Endothelial cell of umbilical vein (primary cell): Measurements from ENCODE around the gene WDFY2. TPM values are rescaled to one million over a fixed set of nuclear protein-coding genes. Genes with fewer than 3 reads are reported as not detected.

ENCODE experiments used
- BruUV-seq: library from RNA; stranded (reverse); fragments of 400-500 nt; replicated peaks from 2 replicates; lab custom pipeline; 2021; lab: Mats Ljungman, UMichigan
- CTCF ChIA-PET: fragments of 300-600, 350-600 bp; sonication (Branson Sonifier 250); formaldehyde crosslinking; loops from one replicate; lab custom pipeline; 2021; ENCODE audit warnings: antibody characterized with exemption, inconsistent platforms; lab: Charles Lee
- POLR2A ChIA-PET: fragments of 300-600, 350-600 bp; sonication (Branson Sonifier 250); formaldehyde crosslinking; loops from one replicate; lab custom pipeline; 2021; ENCODE audit warnings: antibody characterized with exemption, inconsistent platforms; lab: Charles Lee
- DNase-seq: peaks from one replicate; pipeline ENCODE4 v3.0.0-alpha.2; 2011; ENCODE audit warnings: low read depth, low spot score
- FAIRE-seq: peaks from 2 replicates; lab custom pipeline; 2011; peaks lifted over from hg19 to GRCh38; lab: Jason Lieb, UNC
- H2AFZ ChIP-seq: 2 replicates; pipeline ENCODE4 v1.6.0; 2012; ENCODE audit warnings: low read depth, low read length, control low read depth, inconsistent platforms
- H3K27ac ChIP-seq: 2 replicates; pipeline ENCODE4 v1.5.1; 2011; ENCODE audit warnings: low read depth, mild to moderate bottlenecking, control low read depth, low read length, moderate library complexity; ENCODE audit not compliant: insufficient read depth
- H3K27me3 ChIP-seq, 2 experiments: 2 replicates each; pipeline versions ENCODE4 v1.6.0 to v1.6.1; 2011; ENCODE audit warnings: low read length in 2 of 2, mixed read lengths in 1 of 2; ENCODE audit not compliant: control insufficient read depth in 2 of 2, insufficient read depth in 2 of 2
- H3K36me3 ChIP-seq, 2 experiments: 2 replicates in 1 of 2; 3 replicates in 1 of 2; pipeline ENCODE4 v1.5.1; 2011; ENCODE audit warnings: low read length in 2 of 2, mild to moderate bottlenecking in 1 of 2, moderate library complexity in 1 of 2; ENCODE audit not compliant: control insufficient read depth in 2 of 2, insufficient read depth in 2 of 2; ENCODE audit errors: extremely low read depth in 1 of 2
- H3K4me1 ChIP-seq: 3 replicates; pipeline ENCODE4 v1.5.1; 2011; ENCODE audit warnings: mild to moderate bottlenecking, low read length; ENCODE audit not compliant: control insufficient read depth, insufficient read depth; ENCODE audit errors: extremely low read depth
- H3K4me2 ChIP-seq: 2 replicates; pipeline ENCODE4 v1.6.1; 2011; ENCODE audit warnings: low read length, control low read depth, mixed read lengths; ENCODE audit not compliant: insufficient read depth
- H3K4me3 ChIP-seq, 3 experiments: fragments of 200-600 bp in 1 of 3; sonication (generic), shearing (Covaris generic) in 1 of 3; replicated peaks in 1 of 3; 2 replicates each; pipeline ENCODE4 v1.5.1; 2011 to 2016; ENCODE audit warnings: control low read depth in 3 of 3, low read length in 3 of 3, mild to moderate bottlenecking in 2 of 3, inconsistent platforms in 1 of 3, low read depth in 1 of 3, moderate library complexity in 1 of 3; ENCODE audit not compliant: insufficient read depth in 1 of 3
- H3K79me2 ChIP-seq: 2 replicates; pipeline ENCODE4 v1.6.0; 2012; ENCODE audit warnings: low read length, inconsistent platforms; ENCODE audit not compliant: control insufficient read depth, insufficient read depth
- H3K9ac ChIP-seq: replicated peaks from 2 replicates; pipeline ENCODE3; 2011; ENCODE audit warnings: low read length, control low read depth; ENCODE audit not compliant: insufficient read depth; ENCODE audit errors: extremely low read depth
- H3K9me1 ChIP-seq: replicated peaks from 3 replicates; pipeline ENCODE4 v1.6.0; 2011; ENCODE audit warnings: mild to moderate bottlenecking, low read length; ENCODE audit not compliant: control insufficient read depth, insufficient read depth; ENCODE audit errors: extremely low read depth
- H3K9me3 ChIP-seq: replicated peaks from 2 replicates; pipeline ENCODE4 v1.5.1; 2012; ENCODE audit warnings: low read length, inconsistent platforms; ENCODE audit not compliant: control insufficient read depth, insufficient read depth
- H4K20me1 ChIP-seq: replicated peaks from 2 replicates; pipeline ENCODE3; 2011; ENCODE audit warnings: mild to moderate bottlenecking, low read length; ENCODE audit not compliant: control insufficient read depth, insufficient read depth; ENCODE audit errors: extremely low read depth
- CTCF ChIP-seq, 2 donors: IDR thresholded peaks; 1 replicate in 1 of 2; 2 replicates in 1 of 2; pipeline ENCODE4 v1.5.1; 2011; ENCODE audit warnings: low read length in 2 of 2, mild to moderate bottlenecking in 2 of 2, moderate library complexity in 2 of 2, control low read depth in 1 of 2, inconsistent platforms in 1 of 2, low read depth in 1 of 2; ENCODE audit not compliant: insufficient read depth in 1 of 2; ENCODE audit errors: extremely low read depth in 1 of 2
- EZH2 ChIP-seq: IDR thresholded peaks from 2 replicates; pipeline ENCODE4 v1.6.1; 2012; ENCODE audit warnings: borderline replicate concordance, low read depth, mild to moderate bottlenecking, moderate library complexity, low read length, inconsistent platforms; ENCODE audit not compliant: severe bottlenecking
- FOS ChIP-seq: IDR thresholded peaks from 2 replicates; pipeline ENCODE4 v1.6.1; 2011; ENCODE audit warnings: mild to moderate bottlenecking, low read length, moderate library complexity, borderline replicate concordance; ENCODE audit not compliant: insufficient read depth
- GATA2 ChIP-seq: IDR thresholded peaks from 2 replicates; pipeline ENCODE4 v1.7.0; 2011; ENCODE audit warnings: low read depth, mild to moderate bottlenecking, moderate library complexity, mixed read lengths, low read length; ENCODE audit not compliant: insufficient read length, insufficient read depth
- JUN ChIP-seq: IDR thresholded peaks from 2 replicates; pipeline ENCODE4 v1.6.1; 2011; ENCODE audit warnings: borderline replicate concordance, low read depth; ENCODE audit not compliant: insufficient read length, insufficient read depth
- MAX ChIP-seq: IDR thresholded peaks from 2 replicates; pipeline ENCODE4 v1.6.1; 2011; ENCODE audit not compliant: insufficient read depth, insufficient read length
- MYC ChIP-seq: IDR thresholded peaks from one replicate; pipeline ENCODE4 v1.6.1; 2011; ENCODE audit warnings: mild to moderate bottlenecking, low read depth, low read length
- POLR2A ChIP-seq: IDR thresholded peaks from 2 replicates; pipeline ENCODE4 v1.6.1; 2012; ENCODE audit warnings: low read depth, mild to moderate bottlenecking, control low read depth, low read length
- POLR2AphosphoS5 ChIP-seq: IDR thresholded peaks from 2 replicates; pipeline ENCODE4 v1.6.1; 2012; ENCODE audit warnings: low read depth, mild to moderate bottlenecking, control low read depth, low read length, moderate library complexity; ENCODE audit not compliant: insufficient read depth
- dilution Hi-C: fragments of 300-500 bp; cut with MboI; formaldehyde crosslinking; loops from one replicate; pipeline ENCODE4 v1.15.0; 2019; ENCODE audit warnings: low sequenced_read_pairs; ENCODE audit not compliant: extremely low pct_ligation_motif_present
- intact Hi-C: fragments of 100-400 bp; cut with micrococcal nuclease; formaldehyde crosslinking; loops from one replicate; pipeline ENCODE4 v1.10.0; 2022
- polyA plus RNA-seq, 4 experiments: library from polyadenylated mRNA; depleted of rRNA in 3 of 4; stranded (reverse) in 3 of 4; unstranded in 1 of 4; fragments of >200 nt; gene quantifications; 2 replicates each; pipeline versions ENCODE4 v1.2.1 to v1.2.3, GENCODE V29; 2011 to 2012; ENCODE audit warnings: missing spikeins in 1 of 4
- total RNA-seq: library from RNA; stranded (reverse); gene quantifications from 2 replicates; pipeline ENCODE4 v1.2.3, GENCODE V29; 2021

WDFY2 gene
- total and polyA plus RNA-seq, 2 donors (not counting 3 experiments of a cell fraction or from before 2014, with no cell fraction given) = 2.1 to 5.5 TPM

- Histone ChIP-seq H3K4me3 (no peak overlapping the region), H2AFZ (no peak overlapping the region), H3K4me1 (peaks cover 1% of the 10 kb centered on the region), H3K9ac (no peak overlapping the region), H3K9me1 (no peaks in the 10 kb centered on the region), H3K4me2 (no peak overlapping the region), H3K36me3 (no peaks in the 10 kb centered on the region), H4K20me1 (no peaks in the 10 kb centered on the region), H3K27ac (no peak overlapping the region), H3K79me2 (no peaks in the 10 kb centered on the region), H3K9me3 (no peaks in the 10 kb centered on the region), H3K27me3 (no peaks in the 10 kb centered on the region)
- no TSS peak for BruUV-seq
- ChIA-PET CTCF (interaction anchor here (0.9 kb wide), 1 partner anchor 155 kb away, joined by 3 read pairs; no protein-coding TSS in a partner anchor), POLR2A (no interaction called here)
- DNase-seq (peak; percentile 27), FAIRE-seq (no peak)
- dilution Hi-C loops = no loop called here
- intact Hi-C loops = no loop called here
- no peak for TF ChIP-seq JUN
These were observed 41.5 kb downstream of the WDFY2 start for GRCh38 chr13:51625555-51626345.

GRCh38 chr13:51626749-51627148 is 42.5 kb downstream of the WDFY2 start:
- Histone ChIP-seq H3K27ac (no peak overlapping the region), H3K9me1 (no peaks in the 10 kb centered on the region), H3K79me2 (no peaks in the 10 kb centered on the region), H4K20me1 (no peaks in the 10 kb centered on the region), H3K4me2 (no peak overlapping the region), H3K9me3 (no peaks in the 10 kb centered on the region), H3K9ac (no peak overlapping the region), H2AFZ (no peak overlapping the region), H3K27me3 (no peaks in the 10 kb centered on the region), H3K4me3 (no peak overlapping the region), H3K4me1 (no peaks in the 10 kb centered on the region), H3K36me3 (no peaks in the 10 kb centered on the region)
- CTCF ChIA-PET = no interaction called here
- no TSS peak for BruUV-seq
- intact Hi-C loops (no loop called here), dilution Hi-C loops (no loop called here)
- POLR2A ChIA-PET = no interaction called here
- FAIRE-seq (no peak), DNase-seq (no peak)
- no peak for TF ChIP-seq MYC
- no peak for TF ChIP-seq JUN
- no peak for TF ChIP-seq POLR2AphosphoS5
- no peak for TF ChIP-seq GATA2
- no peak for TF ChIP-seq EZH2
- no peak for TF ChIP-seq FOS
- no peak for TF ChIP-seq MAX
- TF ChIP-seq POLR2A = no peak
- no peak for TF ChIP-seq CTCF (IDR thresholded peaks at IDR 0.05; ENCODE audit: extremely low read depth in 1 of 2, insufficient read depth in 1 of 2, low read depth in 1 of 2, low read length in 2 of 2)
